ENCODE data around the gene GNAZ.
"Not testable (repeated sequence)": the region's sequence is repeated elsewhere in the genome, so short reads cannot be mapped to it uniquely, and the experiment has no call there.

GNAZ gene

DNA sequence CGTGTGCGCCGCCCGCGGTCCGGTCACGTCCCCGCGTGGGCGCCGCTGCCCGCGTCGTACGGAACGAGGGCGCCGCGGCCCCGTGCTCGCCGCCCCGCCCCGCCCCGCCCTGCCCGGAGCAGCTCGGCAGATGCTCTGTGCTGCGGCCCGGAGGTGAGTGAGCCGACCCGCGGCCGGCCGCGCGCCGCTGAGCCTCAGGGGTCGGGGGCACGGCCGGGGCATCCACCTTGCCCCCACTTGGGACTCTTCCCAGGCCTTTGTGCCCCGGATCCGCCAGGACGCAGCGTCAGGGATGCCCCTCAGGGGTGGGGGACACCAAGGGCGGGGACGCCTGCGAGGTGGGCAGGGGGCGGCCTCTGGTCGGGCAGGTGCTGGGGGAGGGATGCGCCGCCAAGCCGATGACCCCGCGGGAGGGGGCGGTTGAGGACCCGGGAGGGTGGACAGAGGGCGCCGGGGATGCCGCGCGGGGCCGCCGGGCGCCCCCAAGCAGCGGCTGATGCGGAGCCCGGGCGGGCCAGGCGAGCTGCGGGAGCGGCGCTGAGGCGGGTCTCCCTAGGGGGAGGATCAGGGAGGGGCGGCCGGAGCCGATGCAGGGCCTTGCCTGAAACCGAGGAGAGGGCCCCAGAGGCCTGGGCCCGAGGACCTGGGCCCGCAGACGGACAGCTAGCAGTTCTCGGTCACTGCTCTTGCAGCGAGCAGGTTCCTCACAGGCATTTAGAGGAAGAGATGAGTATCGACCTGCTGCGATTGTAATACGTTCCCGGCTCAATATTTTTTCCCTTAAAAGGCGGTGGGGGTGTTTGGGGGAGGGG, at the start of gene GNAZ:
TSS of gene GNAZ (plus strand) at position 102 of the 812 bp plus-strand sequence. CDS start 25,177 bp downstream, outside the sequence.
- no peak for FAIRE-seq

DNA sequence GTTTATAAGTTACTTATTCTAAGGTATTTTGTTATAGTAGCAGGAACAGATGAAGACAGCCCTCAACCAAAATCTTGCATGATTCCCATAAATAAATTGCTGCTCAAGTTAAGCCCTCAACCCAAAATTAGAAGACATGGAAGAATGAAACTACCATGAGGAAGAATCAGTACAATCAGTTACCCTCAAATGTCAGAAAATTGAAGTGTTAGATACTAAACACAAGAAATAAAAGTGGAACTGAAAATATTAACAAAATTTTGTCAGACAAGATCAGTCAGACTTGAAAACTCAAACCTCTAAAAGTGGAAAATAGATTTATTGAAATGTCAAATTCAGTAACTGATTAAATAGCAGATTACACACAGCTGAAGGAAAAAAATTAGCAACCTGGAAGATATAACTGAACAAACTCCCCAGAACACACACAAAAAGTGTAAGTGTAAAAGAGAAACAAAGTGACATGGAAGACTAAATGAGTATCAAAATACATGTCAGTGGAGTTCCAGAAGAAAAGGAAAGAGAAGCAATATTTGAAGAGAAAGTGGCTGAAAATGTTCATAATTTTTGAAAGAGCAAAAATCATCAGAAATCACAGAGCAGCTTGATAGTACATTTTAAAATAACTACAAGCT, 49.5 kb upstream of the GNAZ start:
- FAIRE-seq: no peak

DNA sequence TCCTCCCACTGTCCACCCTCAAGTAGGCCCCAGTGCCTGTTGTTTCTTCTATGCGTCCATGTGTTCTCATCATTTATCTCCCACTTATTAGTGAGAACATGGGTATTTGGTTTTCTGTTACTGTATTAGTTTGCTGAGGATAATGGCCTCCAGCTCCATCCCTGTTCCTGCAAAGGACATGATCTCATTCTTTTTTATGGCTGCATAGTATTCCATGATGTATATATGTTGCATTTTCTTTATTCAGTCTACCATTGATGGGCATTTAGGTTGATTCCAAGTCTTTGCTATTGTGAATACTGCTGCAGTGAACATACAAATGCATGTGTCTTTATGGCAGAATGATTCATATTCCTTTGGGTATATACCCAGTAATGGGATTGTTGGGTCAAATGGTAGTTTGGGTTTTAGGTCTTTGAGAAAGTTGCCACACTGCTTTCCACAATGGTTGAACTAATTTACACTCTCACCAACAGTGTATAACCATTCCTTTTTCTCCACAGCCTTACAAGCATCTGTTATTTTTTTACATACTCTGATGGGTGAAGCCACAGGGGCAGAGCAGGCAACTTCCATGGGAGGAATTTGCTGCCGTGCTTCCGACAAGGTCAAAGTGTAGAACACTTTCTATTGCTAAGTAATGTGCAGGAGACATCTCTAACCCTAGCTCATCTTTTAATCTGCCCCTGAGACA, 48.5 kb upstream of the GNAZ start:
- FAIRE-seq: not testable (repeated sequence)

DNA sequence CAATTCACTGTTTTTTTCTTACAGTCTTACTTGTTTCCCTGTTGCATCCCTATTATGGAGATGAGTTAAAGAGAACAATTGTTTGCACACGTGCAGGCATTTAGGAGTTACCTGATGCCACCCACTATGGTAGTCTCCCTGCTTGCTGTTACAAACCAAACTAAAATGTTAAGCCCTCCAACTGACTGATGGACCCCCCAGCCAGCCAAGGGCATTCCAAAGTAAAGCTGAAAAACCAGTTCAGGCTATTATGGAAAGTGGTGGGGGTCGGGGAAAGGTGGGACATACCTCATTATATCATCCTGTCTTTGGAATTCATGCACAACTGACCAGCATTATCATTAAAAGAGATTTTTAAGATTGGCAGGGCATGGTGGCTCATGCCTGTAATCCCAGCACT, 47.0 kb upstream of the GNAZ start:
- FAIRE-seq: no peak

DNA sequence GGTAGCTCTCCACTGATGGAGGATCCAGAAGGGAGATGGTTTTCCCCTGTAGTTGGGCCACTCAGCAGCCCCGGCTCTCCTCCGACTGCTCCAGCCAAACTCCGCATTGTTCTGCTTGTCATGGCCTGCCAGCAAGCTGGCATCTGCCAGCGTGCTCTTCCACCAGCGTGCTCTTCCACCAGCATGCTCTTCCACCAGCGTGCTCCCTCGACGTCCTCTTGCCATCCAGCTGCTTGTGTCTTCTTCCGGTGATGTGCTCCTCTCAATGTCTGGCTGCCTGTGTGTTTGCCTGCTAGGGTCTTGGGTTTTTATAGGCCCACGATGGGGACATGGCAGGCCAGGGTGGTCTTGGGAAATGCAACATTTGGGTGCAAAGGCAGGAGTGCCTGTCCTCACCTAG, 43.5 kb upstream of the GNAZ start:
- no peak for FAIRE-seq

DNA sequence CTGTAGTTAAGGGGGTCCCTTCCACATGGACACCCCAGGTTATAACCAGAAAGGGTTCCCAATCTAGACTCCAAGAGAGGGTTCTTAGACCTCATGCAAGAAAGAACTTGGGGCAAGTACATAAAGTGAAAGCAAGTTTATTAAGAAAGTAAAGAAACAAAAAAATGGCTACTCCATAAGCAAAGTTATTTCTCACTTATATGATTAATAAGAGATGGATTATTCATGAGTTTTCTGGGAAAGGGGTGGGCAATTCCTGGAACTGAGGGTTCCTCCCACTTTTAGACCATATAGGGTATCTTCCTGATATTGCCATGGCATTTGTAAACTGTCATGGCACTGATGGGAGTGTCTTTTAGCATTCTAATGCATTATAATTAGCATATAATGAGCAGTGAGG, 42.5 kb upstream of the GNAZ start:
- FAIRE-seq: not testable (repeated sequence)

DNA sequence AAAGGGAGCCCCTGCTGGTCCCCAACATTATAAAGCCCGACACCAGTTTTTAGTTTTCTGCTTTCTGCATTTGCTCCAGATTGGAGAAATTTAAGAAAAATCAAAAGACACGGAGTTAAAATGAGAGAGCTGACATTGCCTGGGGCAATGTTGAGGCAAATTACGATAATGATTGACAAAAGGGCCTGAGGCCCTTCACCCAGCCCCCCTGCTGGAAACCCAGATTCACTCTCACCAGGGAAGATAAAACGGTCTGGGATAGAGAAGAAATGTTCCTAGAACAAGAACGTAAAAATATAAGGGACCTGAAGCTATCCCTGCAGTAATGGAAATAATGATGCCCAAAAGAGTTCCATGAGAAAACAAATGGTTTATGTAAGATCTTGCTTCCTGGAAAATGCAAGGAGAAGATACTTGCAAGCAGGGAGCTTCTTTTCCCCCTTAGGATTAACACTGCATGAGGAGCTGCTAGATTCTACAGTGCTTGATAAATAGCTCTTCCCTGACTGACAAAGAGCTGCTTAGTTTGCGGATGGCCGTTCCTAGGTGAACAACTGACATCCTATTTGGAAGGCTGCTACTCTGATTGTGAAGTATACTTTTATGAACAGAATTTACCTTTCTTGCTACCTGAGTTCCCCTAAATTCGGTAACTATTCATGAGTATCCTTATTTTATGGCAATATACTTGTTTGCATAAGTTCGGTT, 40.6 kb upstream of the GNAZ start:
- FAIRE-seq: no peak

DNA sequence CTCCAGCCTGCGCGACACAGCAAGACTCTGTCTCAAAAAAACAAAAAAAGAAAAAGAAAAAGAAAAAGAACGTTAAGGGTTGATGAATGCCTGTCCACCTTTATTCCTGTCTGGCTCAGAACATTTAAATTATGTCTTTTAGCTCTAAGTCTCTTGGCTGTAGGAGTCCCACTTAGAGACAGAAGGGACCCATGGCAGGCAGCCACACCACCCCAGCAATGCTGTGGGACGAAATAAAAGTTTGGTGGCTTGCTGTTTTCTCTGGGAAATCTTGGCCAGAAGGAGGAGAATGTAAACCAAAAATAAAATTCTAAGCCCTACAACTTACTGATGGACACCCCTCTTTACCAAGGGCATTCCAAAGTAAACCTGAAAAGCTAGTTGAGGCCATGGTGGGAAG, 38.9 kb upstream of the GNAZ start:
- FAIRE-seq: no peak

DNA sequence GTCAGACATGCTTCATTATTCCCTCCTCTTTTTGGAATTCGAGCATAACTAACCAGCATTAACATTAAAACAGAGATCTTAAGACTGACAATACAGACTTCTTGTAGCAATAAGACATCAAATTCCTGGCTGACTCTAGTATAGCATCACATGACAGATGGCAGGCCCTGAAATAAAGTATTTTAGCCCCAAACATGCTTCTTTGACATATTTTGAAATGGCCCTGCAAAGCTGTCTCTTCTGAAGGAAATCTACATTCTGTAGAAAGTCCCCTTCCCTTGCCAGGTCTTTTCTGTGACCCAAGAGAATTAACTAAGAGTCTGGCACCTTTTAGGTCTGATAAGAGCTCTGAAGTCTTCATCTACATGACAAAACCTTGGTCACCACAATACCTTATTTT, 38.5 kb upstream of the GNAZ start:
- no peak for FAIRE-seq

DNA sequence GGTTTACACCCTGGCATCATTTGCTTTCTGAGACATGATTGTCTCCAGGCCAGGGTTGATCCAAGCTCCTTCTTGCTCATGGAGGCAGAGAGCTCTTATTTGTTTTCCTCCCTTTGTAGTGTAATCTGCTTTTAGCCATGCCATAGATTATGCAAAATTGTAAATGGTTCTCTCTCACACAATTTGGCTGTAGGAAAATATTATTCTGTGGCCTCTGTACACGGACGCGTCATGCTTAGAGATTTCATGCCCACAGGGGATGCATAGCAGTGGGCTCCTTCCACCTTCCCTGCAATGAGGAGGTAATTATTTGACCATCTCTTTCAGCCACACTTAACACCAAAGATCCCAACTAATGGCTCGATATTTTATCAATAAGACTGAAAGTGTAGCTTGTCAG, 37.7 kb upstream of the GNAZ start:
- FAIRE-seq: no peak

DNA sequence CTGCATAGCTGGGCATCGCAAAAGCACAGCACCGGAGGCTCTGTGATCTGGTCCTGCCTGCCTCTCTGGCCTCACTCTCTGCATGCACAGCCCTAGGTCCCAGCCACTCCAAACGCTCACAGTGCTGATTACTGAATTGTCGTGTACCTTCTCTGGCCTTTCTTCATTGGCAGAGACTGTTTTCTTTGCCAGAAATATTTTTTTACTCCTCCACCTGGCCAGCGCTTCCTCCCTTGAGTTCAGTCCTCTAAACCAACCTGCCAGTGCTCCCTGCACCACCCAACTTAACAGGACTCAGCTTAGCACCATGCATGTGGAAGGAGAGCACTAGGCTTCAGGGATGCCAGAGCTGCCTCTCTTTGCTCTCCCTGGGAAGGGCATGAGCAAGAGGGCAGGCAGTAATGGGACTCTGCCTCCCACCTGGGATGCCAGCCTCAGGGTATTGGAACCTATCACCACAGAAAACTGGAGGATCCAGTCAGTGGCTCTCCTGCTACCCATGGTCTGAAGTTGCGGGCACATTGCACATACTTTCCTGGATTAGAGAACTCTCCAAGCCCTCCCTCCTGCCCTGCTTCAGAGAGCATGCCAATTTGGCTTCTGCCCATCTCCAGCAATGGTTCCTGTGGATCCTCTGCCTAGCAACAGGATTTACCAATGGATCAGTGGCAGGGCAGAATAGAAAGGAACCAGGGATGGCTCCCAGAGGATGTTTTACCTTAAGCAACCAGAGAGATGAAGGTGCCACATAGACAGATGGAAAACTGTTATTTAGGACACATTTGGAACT, 37.0 kb upstream of the GNAZ start:
- no peak for FAIRE-seq

DNA sequence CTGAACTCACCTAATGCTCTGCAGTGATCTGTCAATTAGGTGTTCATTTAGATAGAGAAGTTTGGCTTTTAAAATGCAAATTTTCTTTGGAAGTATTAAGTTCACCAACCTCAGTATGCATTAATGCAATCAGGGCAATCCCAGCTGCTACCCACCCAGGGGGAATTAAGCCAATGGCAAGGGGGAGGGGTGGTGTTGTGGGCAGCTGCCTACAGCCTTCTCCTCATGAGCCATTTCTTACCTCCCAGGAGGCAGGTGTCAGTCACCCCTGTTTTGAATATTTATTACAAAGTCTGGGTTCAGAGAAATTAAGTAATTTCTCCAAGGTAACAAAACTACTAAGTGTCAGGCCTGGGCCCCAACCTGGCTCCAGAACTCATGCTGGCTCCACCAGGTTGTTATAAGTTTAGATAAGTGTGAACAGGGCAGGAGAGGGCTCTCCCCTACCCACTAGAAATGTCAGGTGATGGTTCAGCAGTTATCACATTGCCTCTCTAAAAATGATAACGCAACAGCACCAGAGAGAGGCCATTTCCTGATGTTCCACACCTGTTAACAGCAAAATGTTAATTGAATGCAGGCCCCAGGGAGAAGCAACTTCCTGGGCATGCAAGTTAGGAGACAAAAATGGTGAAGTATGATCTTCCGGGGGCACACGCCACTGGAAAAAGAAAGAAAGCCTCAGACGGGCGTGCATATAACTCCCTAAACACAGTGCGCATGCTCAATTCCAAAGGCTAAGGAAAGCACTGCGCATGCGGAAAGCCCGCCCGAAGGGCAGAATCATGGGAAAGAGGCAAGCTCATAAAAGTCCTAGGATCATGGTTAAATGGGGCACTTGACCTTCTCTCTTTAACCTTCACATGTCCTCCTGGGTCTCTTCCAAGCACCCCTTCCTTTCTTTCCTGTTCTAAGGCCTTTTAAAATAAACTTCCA, 35.4 kb upstream of the GNAZ start:
- FAIRE-seq: no peak

DNA sequence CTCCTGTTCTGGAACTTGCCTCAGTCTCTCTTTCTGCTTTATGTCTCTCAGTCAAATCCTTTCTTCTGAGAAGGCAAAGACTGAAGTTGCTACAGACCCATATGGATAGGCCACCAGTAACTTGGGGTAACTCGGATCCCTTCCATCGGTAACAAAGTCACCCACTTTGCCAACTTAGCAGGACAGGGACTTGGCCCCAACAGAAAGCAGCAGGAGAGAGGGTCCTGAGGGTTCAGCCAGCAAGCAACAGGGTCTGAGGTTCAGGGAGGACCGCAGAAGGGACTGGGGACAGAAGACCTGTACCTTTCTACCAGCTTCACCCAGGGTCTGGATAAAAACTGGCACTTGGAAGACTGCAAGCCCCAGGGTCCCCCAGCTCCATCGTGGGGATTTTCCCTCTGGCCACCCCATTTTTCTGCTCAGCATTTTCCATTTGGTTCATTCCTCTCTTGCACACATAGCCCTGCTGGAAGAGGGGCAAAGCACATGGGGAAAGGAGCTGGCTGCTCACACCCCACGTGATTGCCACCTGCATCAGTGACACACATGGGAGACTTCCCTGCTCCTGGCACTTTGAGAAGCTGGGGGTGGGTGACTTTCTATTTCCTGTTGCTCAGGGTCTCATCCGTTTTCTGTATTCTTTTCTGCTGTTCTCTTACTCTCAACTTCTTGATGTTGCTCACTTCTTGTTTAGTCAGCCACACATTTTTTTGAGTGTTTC, 34.6 kb upstream of the GNAZ start:
- no peak for FAIRE-seq

DNA sequence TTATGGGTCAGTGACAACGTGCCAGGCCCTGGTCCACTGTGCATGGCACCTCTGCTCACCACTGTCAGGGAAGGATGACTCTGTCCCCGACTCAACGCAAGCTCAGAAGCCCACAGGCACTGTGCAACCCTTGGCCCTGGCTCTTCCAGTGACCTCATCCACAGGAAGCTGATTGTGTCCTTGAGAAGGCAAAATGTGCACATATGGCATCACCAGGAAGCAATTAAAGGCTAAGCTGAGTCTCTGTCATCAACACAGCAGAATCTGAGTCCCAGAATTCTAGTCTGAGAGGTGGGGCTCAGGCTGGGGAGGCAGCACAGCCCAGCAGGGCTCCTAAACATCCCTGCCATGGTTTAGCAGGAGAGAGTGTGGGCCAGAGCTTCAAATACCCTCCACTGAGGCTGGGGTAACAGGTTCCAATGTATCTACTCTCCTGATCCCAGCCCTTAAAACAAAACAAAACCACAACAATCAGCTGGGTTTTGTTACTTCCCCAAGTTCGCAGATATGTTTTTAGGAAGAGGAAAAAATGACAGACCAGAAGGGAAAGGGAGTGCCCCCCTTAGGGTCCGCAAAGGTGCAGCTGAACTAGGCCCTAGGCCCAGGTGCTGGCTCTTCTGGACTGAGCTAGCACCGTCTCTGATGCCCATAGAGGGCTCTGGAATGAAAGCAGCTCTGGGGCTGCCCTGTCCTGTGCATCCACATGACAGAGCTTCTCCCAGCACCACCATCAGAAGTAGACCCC, 33.5 kb upstream of the GNAZ start:
- no peak for FAIRE-seq

DNA sequence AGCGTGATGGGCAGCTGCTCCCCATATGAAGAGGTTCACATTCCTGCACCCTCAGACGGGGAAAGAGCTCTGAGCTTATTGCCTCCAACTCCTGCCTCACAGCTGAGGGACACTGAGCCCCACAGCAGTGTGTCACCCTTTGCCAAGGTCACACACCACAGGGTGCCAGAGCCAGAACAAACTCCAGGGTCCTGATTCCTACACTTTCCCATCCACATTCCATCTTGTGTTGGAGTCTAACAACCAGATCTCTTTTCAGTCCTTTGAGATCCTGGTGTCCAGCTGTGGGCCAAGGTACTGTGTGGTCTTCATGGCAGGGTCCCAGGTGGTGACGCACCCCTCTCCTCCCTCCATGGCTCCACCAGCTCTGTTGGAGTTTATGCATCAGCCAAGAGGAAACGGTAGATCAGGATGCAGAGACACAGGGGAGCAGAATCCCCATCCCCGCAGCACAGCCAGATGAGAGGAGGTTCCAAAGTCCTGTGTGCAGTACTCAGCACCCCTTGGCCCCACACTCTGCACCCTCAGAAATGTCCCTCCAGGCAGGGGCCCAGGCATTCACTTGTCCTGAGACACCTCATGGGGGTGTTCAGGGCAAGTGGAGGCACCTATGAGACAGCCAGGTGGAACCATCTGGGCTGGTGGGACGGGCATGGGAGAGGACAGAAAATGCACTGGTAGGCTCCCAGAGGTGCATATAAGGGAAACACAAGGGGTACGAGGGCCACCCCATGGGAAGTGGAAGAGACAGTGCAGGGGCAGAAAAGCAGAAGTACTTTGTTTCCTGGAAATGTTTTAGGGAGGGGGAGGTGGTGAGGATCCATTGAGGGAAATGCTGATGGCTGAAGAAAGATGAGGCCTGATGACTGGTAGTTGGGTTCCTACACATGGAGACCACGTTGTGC, 32.6 kb upstream of the GNAZ start:
- no peak for FAIRE-seq

DNA sequence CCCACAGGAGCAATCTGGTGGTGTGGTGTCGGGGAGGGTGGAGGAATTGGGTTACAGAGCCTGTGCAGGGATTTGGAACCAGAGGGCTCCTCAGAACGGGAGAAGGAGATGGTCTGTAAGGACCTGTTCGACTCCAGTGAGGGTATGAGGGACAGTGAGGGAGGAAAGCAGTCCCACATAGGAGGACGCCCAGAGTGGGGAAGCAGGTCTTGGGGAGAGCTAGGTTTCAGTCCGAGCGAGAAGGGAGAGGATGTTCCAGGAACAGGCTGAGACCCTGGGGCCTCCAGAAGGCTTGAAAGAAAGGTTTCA, 32.0 kb upstream of the GNAZ start:
- FAIRE-seq: no peak

DNA sequence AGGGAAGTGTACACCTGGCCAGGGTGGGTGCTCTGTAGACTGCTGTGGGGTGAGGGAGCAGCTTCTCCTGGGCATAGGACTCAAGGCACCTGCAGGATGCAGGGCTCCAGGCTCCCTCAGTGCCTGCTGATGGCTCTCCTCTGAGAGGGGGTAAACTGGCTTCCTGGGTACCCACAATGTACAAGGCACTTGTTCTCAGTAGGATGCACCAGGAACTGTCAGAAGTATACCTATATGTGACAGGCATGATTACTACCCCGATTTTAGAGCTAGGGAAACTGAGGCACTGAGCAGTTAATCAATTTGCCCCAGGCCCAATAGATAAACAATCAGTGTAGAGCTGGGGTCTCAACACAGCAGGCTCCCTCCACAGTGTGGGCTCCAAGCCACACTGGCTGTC, 31.4 kb upstream of the GNAZ start:
- no peak for FAIRE-seq

DNA sequence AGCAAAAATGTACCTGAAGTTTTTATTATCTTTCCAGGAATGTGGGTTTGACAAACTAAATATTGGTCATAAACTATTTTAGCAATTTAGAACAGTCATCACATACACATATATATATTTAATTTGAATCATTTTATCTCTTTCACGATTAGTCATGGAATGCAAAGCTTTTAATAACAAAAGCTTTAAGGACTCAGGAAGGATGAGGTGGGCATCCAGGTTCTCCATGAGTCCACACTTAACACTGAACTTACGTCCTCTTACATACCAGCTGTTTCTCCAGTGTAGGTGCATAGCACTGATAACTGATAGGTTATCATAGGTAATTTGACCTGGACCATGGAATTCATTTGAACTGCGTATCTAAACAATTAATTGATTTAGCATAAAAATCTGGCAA, 28.1 kb upstream of the GNAZ start:
- no peak for FAIRE-seq

DNA sequence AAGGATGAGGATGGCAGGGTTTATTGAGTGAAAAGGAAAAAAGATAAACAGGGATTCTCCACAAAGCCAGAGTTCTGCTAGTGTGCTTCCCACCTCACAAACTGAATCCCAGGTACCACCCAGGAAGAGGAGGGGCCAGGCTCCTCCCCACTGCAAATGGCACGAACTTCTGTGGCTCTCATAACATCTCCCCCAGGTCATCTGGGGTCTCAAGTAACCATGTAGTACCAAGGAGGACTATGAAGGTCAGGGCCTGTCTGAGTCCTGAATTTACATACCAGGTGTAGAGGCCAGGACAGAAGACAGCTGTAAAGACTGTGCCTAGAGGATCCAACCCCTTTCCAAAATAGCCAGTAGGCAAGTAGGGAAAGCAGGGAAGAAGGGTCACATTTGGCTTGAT, 25.7 kb upstream of the GNAZ start:
- FAIRE-seq: no peak
